SU-DHL-6 (cell line): ENCODE data around the gene MGAT4A.

ENCODE experiments used
- H2AFZ ChIP-seq: fragments of 200-600 bp; sonication (generic); 2 replicates; pipeline ENCODE4 v1.6.1; 2014; ENCODE audit warnings: low read depth, mild to moderate bottlenecking, moderate library complexity, mixed read lengths, antibody characterized with exemption, low read length; ENCODE audit not compliant: severe bottlenecking
- H3F3A ChIP-seq: fragments of 200-600 bp; shearing (Covaris generic); 2 replicates; pipeline ENCODE4 v1.6.0; 2016; ENCODE audit warnings: antibody characterized with exemption, mild to moderate bottlenecking; ENCODE audit not compliant: insufficient read depth
- H3K27ac ChIP-seq: fragments of 200-600 bp; sonication (generic); 2 replicates; pipeline ENCODE4 v1.5.1; 2016; ENCODE audit warnings: low read depth, mild to moderate bottlenecking, low read length, moderate library complexity, mixed read lengths
- H3K27me3 ChIP-seq: fragments of 200-600 bp; sonication (generic), shearing (Covaris generic); 2 replicates; pipeline ENCODE4 v1.6.0; 2014; ENCODE audit warnings: mild to moderate bottlenecking, low read length
- H3K36me3 ChIP-seq: fragments of 200-600 bp; sonication (generic); 2 replicates; pipeline ENCODE4 v1.6.1; 2014; ENCODE audit warnings: mild to moderate bottlenecking, low read length, mixed read lengths
- H3K4me2 ChIP-seq: fragments of 300-600, 200-600 bp; shearing (Covaris generic), sonication (generic); 2 replicates; pipeline ENCODE4 v1.6.0; 2014; ENCODE audit warnings: low read length, low read depth, mild to moderate bottlenecking; ENCODE audit not compliant: poor library complexity, severe bottlenecking
- H3K4me3 ChIP-seq: fragments of 200-600 bp; sonication (generic); 2 replicates; pipeline ENCODE4 v1.5.1; 2014; ENCODE audit warnings: antibody characterized with exemption, low read length, mild to moderate bottlenecking, mixed read lengths; ENCODE audit not compliant: insufficient read depth, poor library complexity, severe bottlenecking
- H3K79me2 ChIP-seq: fragments of 200-600 bp; sonication (generic); 2 replicates; pipeline ENCODE4 v1.6.1; 2014; ENCODE audit warnings: mild to moderate bottlenecking, low read length, moderate library complexity; ENCODE audit not compliant: insufficient read depth
- H3K9ac ChIP-seq: fragments of 200-600 bp; sonication (generic); 2 replicates; pipeline ENCODE4 v1.7.0; 2014; ENCODE audit warnings: mild to moderate bottlenecking, low read length
- H3K9me2 ChIP-seq: fragments of 200-600 bp; sonication (generic); replicated peaks from 2 replicates; pipeline ENCODE4 v1.6.1; 2014; ENCODE audit warnings: low read length; ENCODE audit not compliant: insufficient read depth
- H3K9me3 ChIP-seq: fragments of 200-600 bp; sonication (generic); 2 replicates; pipeline ENCODE4 v1.6.1; 2014; ENCODE audit warnings: low read length, mixed read lengths; ENCODE audit not compliant: insufficient read depth
- H4K20me1 ChIP-seq: fragments of 200-600 bp; sonication (generic); 2 replicates; pipeline ENCODE4 v1.6.1; 2014; ENCODE audit warnings: low read depth, mild to moderate bottlenecking, antibody characterized with exemption, low read length, moderate library complexity, mixed read lengths
- EZH2phosphoT487 ChIP-seq: fragments of 200-600 bp; sonication (generic), shearing (Covaris generic); conservative IDR thresholded peaks from 2 replicates; pipeline ENCODE4 v1.6.1; 2018; ENCODE audit warnings: mild to moderate bottlenecking, antibody characterized with exemption, low read length, moderate library complexity, mixed read lengths
- TF ChIP-seq, protein P1 (sequence below): fragments of 200-600 bp; sonication (generic); IDR thresholded peaks from one replicate; pipeline ENCODE4 v1.5.1; 2017; ENCODE audit warnings: antibody characterized with exemption, mild to moderate bottlenecking, low read length, moderate library complexity; ENCODE audit not compliant: insufficient read depth, poor library complexity, severe bottlenecking

The MGAT4A gene

DNA sequence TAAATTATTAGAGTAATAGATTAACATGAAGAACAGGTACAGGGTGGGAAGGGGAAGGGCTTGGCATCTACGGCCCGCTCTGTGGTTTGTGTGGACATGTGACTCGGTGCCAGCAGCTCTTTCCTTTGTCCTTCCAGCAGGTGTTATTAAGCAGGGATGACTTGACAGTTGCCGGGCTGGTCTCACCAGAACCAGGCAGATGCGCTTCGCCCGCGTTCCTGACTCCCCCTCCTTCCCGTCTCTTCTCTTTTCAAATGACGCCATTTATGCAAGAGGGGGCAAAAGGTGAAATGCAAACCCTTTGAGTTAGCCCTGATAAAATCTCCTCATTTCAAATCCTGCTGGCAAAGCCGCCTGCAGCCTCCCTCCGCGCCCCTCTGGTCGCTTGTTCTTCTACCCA is 38.9 kb upstream of the MGAT4A start:
- H3F3A ChIP-seq: no peaks in the 10 kb centered on the region
- no peaks in the 10 kb centered on the region for H3K79me2 ChIP-seq
- H3K36me3 ChIP-seq: no peaks in the 10 kb centered on the region
- H3K27me3 ChIP-seq: no peaks in the 10 kb centered on the region
- H2AFZ ChIP-seq: no peak overlapping the region
- H4K20me1 ChIP-seq: no peaks in the 10 kb centered on the region
- H3K4me2 ChIP-seq: no peak overlapping the region
- H3K27ac ChIP-seq: no peak overlapping the region
- no peak overlapping the region for H3K4me3 ChIP-seq
- TF ChIP-seq, protein P1, sequence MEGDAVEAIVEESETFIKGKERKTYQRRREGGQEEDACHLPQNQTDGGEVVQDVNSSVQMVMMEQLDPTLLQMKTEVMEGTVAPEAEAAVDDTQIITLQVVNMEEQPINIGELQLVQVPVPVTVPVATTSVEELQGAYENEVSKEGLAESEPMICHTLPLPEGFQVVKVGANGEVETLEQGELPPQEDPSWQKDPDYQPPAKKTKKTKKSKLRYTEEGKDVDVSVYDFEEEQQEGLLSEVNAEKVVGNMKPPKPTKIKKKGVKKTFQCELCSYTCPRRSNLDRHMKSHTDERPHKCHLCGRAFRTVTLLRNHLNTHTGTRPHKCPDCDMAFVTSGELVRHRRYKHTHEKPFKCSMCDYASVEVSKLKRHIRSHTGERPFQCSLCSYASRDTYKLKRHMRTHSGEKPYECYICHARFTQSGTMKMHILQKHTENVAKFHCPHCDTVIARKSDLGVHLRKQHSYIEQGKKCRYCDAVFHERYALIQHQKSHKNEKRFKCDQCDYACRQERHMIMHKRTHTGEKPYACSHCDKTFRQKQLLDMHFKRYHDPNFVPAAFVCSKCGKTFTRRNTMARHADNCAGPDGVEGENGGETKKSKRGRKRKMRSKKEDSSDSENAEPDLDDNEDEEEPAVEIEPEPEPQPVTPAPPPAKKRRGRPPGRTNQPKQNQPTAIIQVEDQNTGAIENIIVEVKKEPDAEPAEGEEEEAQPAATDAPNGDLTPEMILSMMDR: no peak
- no peak for TF ChIP-seq EZH2phosphoT487
- H3K9me3 ChIP-seq: no peaks in the 10 kb centered on the region
- H3K9ac ChIP-seq: no peak overlapping the region
- no peaks in the 10 kb centered on the region for H3K9me2 ChIP-seq

GRCh38 chr2:98769114-98769476 is 38.2 kb upstream of the MGAT4A start:
- Histone ChIP-seq H3K4me2 (no peak overlapping the region), H3K27ac (no peak overlapping the region), H3K9me3 (no peaks in the 10 kb centered on the region), H3F3A (no peaks in the 10 kb centered on the region), H3K4me3 (no peak overlapping the region), H4K20me1 (no peaks in the 10 kb centered on the region), H3K9me2 (no peaks in the 10 kb centered on the region), H2AFZ (no peak overlapping the region), H3K9ac (no peak overlapping the region), H3K36me3 (no peaks in the 10 kb centered on the region), H3K27me3 (no peaks in the 10 kb centered on the region), H3K79me2 (no peaks in the 10 kb centered on the region)
- TF ChIP-seq, protein P1: no peak
- TF ChIP-seq EZH2phosphoT487: no peak

DNA sequence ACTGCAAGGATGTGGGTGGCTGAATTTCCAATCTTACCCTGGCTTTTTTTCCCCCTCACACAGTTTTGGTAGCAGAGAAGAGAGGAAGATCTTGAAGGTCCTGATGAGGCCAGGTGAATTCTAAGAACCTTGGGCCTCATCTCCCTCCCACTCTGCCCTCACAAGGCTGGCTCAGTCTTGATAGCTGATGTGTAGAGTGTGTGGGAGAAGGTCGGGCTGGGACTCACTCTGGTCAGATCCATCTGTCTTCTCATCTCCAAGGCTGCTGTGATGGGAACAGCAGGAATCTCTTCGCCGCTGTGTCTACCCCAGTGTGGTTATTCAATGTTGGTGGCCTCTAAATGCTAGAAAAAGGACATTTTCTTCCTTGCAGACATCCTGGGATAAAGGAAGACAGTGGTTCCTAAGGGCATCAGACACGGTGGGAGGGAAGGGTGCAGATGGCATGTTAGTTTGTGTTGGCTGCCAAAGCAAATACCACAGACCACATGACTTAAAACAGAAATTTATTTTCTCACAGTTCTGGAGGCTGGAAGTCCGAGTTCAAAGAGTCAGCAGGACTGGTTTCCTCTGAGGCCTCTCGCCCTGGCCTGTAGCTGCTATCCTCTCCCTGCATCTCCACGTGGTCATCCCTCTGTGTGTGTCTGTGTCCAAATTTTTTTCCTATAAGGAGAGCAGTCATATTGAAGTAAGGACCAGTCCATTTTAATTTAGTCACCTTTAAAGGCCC is 37.6 kb upstream of the MGAT4A start:
- H4K20me1 ChIP-seq: no peaks in the 10 kb centered on the region
- no peaks in the 10 kb centered on the region for H3K36me3 ChIP-seq
- no peaks in the 10 kb centered on the region for H3K9me3 ChIP-seq
- TF ChIP-seq, protein P1: no peak
- TF ChIP-seq EZH2phosphoT487: no peak
- no peak overlapping the region for H3K27ac ChIP-seq
- no peak overlapping the region for H2AFZ ChIP-seq
- H3K4me3 ChIP-seq: no peak overlapping the region
- no peaks in the 10 kb centered on the region for H3K9me2 ChIP-seq
- H3K9ac ChIP-seq: no peak overlapping the region
- no peaks in the 10 kb centered on the region for H3F3A ChIP-seq
- H3K4me2 ChIP-seq: no peak overlapping the region
- no peaks in the 10 kb centered on the region for H3K79me2 ChIP-seq
- H3K27me3 ChIP-seq: no peaks in the 10 kb centered on the region
